Vagina (tissue), 2 donors: ENCODE data around the gene LRP2BP. TPM values are rescaled to one million over a fixed set of nuclear protein-coding genes. Genes with fewer than 3 reads are reported as not detected.

ENCODE experiments used
- DNase-seq, 2 donors: peaks; one replicate each; pipeline ENCODE4 v3.0.0-alpha.2; 2017; ENCODE audit errors: extremely low spot score in 2 of 2
- H3K27ac ChIP-seq: fragments of 200-600 bp; sonication (generic); one replicate; pipeline ENCODE4 v1.5.1; 2019
- H3K27me3 ChIP-seq: fragments of 200-600 bp; sonication (generic); one replicate; pipeline ENCODE4 v1.5.1; 2019
- H3K36me3 ChIP-seq, 2 donors: fragments of 200-600 bp; sonication (generic); one replicate each; pipeline ENCODE4 v1.5.1; 2017 to 2019
- H3K4me1 ChIP-seq: fragments of 200-600 bp; sonication (generic); one replicate; pipeline ENCODE4 v1.5.1; 2019
- H3K4me3 ChIP-seq, 2 donors: fragments of 200-600 bp; sonication (generic); 1 replicate in 1 of 2; 2 replicates in 1 of 2; pipeline ENCODE4 v1.5.1; 2016 to 2019
- H3K9me3 ChIP-seq: fragments of 200-600 bp; sonication (generic); one replicate; pipeline ENCODE4 v1.5.1; 2019
- POLR2A ChIP-seq, 2 donors: fragments of 450-650 bp; IDR thresholded peaks; one replicate each; pipeline ENCODE4 v1.6.1; 2017; ENCODE audit warnings: antibody characterized with exemption in 2 of 2, mild to moderate bottlenecking in 2 of 2, moderate library complexity in 2 of 2
- POLR2AphosphoS5 ChIP-seq, 2 donors: sonication (generic); formaldehyde crosslinking; IDR thresholded peaks; one replicate each; pipeline ENCODE4 v1.9.0; 2017; ENCODE audit warnings: antibody characterized with exemption in 2 of 2, mild to moderate bottlenecking in 2 of 2, low read depth in 1 of 2; ENCODE audit not compliant: insufficient read depth in 1 of 2
- intact Hi-C: fragments of 100-400 bp; cut with DNase I; formaldehyde crosslinking; loops from one replicate; pipeline ENCODE4 v1.15.1; 2023
- total RNA-seq: library from RNA; depleted of rRNA; stranded (reverse); fragments of >200 nt; gene quantifications from one replicate; pipeline ENCODE4 v1.2.3, GENCODE V29; 2016
- TF ChIP-seq, protein P1 (sequence below), 3 experiments: fragments of 450-650 bp in 2 of 3; fragments of 200-600 bp in 1 of 3; sonication (generic) in 1 of 3; IDR thresholded peaks; one replicate each; pipeline ENCODE4 v1.5.1; 2017 to 2019; ENCODE audit warnings: antibody characterized with exemption in 3 of 3, mild to moderate bottlenecking in 2 of 3, moderate library complexity in 2 of 3

The LRP2BP gene
- total RNA-seq, 1 donor from 2014 or later: 0.49 TPM

DNA sequence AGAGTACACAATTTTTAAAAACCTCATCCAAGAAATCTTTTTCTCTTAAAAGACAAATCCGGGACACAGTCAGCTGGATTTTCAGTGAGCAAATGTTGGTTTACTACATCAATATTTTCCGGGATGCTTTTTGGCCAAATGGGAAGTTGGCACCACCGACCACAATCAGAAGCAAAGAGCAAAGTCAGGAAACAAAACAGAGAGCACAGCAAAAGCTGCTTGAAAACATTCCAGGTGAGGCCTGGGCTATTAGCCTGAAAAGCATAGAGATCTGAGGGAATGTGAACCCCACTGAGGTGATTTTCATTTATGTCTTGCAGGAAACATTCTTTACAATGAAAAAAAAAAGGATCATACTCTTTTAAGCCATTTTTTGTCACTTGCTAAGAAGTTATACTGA, 33.9 kb downstream of the LRP2BP start:
- Histone ChIP-seq H3K4me3 (no peak overlapping the region), H3K9me3 (no peaks in the 10 kb centered on the region), H3K27me3 (no peaks in the 10 kb centered on the region), H3K36me3 (peaks cover 0 to 4% of the 10 kb centered on the region in 2 donors), H3K4me1 (no peaks in the 10 kb centered on the region), H3K27ac (no peak overlapping the region)
- no peak for DNase-seq
- intact Hi-C loops: no loop called here
- TF ChIP-seq, protein P1, sequence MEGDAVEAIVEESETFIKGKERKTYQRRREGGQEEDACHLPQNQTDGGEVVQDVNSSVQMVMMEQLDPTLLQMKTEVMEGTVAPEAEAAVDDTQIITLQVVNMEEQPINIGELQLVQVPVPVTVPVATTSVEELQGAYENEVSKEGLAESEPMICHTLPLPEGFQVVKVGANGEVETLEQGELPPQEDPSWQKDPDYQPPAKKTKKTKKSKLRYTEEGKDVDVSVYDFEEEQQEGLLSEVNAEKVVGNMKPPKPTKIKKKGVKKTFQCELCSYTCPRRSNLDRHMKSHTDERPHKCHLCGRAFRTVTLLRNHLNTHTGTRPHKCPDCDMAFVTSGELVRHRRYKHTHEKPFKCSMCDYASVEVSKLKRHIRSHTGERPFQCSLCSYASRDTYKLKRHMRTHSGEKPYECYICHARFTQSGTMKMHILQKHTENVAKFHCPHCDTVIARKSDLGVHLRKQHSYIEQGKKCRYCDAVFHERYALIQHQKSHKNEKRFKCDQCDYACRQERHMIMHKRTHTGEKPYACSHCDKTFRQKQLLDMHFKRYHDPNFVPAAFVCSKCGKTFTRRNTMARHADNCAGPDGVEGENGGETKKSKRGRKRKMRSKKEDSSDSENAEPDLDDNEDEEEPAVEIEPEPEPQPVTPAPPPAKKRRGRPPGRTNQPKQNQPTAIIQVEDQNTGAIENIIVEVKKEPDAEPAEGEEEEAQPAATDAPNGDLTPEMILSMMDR (IDR thresholded peaks at IDR 0.05): no peak
- TF ChIP-seq POLR2AphosphoS5 (IDR thresholded peaks at IDR 0.05; ENCODE audit: insufficient read depth in 1 of 2, low read depth in 1 of 2): no peak
- no peak for TF ChIP-seq POLR2A (IDR thresholded peaks at IDR 0.05)

GRCh38 chr4:185359767-185360446, 35.8 kb downstream of the LRP2BP start:
- TF ChIP-seq, protein P1 (IDR thresholded peaks at IDR 0.05): no peak
- no peak for TF ChIP-seq POLR2A (IDR thresholded peaks at IDR 0.05)
- TF ChIP-seq POLR2AphosphoS5 (IDR thresholded peaks at IDR 0.05; ENCODE audit: insufficient read depth in 1 of 2, low read depth in 1 of 2): no peak
- DNase-seq: no peak
- intact Hi-C loops: no loop called here

GRCh38 chr4:185358959-185359358, 36.8 kb downstream of the LRP2BP start:
- Histone ChIP-seq H3K27ac (no peak overlapping the region), H3K9me3 (no peaks in the 10 kb centered on the region), H3K4me1 (no peaks in the 10 kb centered on the region), H3K36me3 (peaks cover 0 to 4% of the 10 kb centered on the region in 2 donors), H3K4me3 (no peak overlapping the region), H3K27me3 (no peaks in the 10 kb centered on the region)
- intact Hi-C loops: no loop called here
- TF ChIP-seq, protein P1 (IDR thresholded peaks at IDR 0.05): no peak
- TF ChIP-seq POLR2A (IDR thresholded peaks at IDR 0.05) (no peak), POLR2AphosphoS5 (IDR thresholded peaks at IDR 0.05; ENCODE audit: insufficient read depth in 1 of 2, low read depth in 1 of 2) (no peak)
- no peak for DNase-seq

More at GRCh38 chr4:185359767-185360446, 35.8 kb downstream of the LRP2BP start:
- Histone ChIP-seq H3K36me3 (peaks cover 0 to 4% of the 10 kb centered on the region in 2 donors), H3K4me1 (no peaks in the 10 kb centered on the region), H3K4me3 (no peak overlapping the region), H3K27ac (no peak overlapping the region), H3K27me3 (no peaks in the 10 kb centered on the region), H3K9me3 (no peaks in the 10 kb centered on the region)

GRCh38 chr4:185358514-185358913, 37.2 kb downstream of the LRP2BP start:
- H3K27ac ChIP-seq: no peak overlapping the region
- TF ChIP-seq, protein P1 (IDR thresholded peaks at IDR 0.05): no peak
- TF ChIP-seq POLR2A (IDR thresholded peaks at IDR 0.05) (no peak), POLR2AphosphoS5 (IDR thresholded peaks at IDR 0.05; ENCODE audit: insufficient read depth in 1 of 2, low read depth in 1 of 2) (no peak)
- H3K27me3 ChIP-seq: no peaks in the 10 kb centered on the region
- no peaks in the 10 kb centered on the region for H3K4me1 ChIP-seq
- peaks cover 0 to 4% of the 10 kb centered on the region in 2 donors for H3K36me3 ChIP-seq
- no peak overlapping the region for H3K4me3 ChIP-seq
- intact Hi-C loops: no loop called here
- H3K9me3 ChIP-seq: no peaks in the 10 kb centered on the region
- no peak for DNase-seq

DNA sequence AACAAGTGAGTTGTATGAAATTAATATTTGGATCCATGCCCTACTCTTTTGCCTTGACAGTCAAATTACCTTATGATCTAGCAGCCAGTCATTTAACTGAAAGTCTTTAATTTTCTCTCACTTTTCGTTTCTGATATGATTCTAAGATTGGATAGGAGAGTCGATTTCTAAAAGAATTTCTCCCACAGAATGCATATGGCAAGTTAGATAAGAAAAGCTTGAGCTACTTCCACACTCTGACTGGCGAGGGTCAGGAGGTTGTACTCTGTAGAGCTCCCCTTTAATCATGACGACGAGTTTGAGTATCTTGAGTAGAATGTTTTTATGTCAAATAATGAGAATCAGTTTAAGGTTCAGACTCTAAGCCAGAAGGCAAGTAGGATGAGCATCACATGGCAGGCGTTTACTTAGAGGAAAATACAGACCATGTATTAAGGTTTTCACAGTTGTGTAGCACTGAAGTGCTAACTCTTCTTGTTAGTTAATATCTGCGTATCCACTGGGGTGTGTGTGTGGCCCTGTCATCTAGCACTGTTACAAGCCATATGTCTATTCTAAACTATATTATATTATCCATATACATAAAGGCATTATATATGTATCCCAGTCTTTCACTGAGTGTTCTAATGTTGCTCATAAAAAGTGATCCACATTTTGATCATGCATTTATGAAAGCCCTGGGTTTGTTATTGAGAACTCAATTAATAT, 37.8 kb downstream of the LRP2BP start:
- no peaks in the 10 kb centered on the region for H3K9me3 ChIP-seq
- TF ChIP-seq POLR2A (IDR thresholded peaks at IDR 0.05) (no peak), POLR2AphosphoS5 (IDR thresholded peaks at IDR 0.05; ENCODE audit: insufficient read depth in 1 of 2, low read depth in 1 of 2) (no peak)
- TF ChIP-seq, protein P1 (IDR thresholded peaks at IDR 0.05): no peak
- no peaks in the 10 kb centered on the region for H3K27me3 ChIP-seq
- no peak overlapping the region for H3K4me3 ChIP-seq
- no peak overlapping the region for H3K27ac ChIP-seq
- intact Hi-C loops: no loop called here
- peaks cover 0 to 4% of the 10 kb centered on the region in 2 donors for H3K36me3 ChIP-seq
- DNase-seq: no peak
- no peaks in the 10 kb centered on the region for H3K4me1 ChIP-seq
